ENCODE measurements around the gene FBXO42.
A peak's percentile ranks its signal among the peaks of the same experiment; 100 is the strongest.
"Not testable (repeated sequence)": the region's sequence is repeated elsewhere in the genome, so short reads cannot be mapped to it uniquely, and the experiment has no call there.

FBXO42 gene

DNA sequence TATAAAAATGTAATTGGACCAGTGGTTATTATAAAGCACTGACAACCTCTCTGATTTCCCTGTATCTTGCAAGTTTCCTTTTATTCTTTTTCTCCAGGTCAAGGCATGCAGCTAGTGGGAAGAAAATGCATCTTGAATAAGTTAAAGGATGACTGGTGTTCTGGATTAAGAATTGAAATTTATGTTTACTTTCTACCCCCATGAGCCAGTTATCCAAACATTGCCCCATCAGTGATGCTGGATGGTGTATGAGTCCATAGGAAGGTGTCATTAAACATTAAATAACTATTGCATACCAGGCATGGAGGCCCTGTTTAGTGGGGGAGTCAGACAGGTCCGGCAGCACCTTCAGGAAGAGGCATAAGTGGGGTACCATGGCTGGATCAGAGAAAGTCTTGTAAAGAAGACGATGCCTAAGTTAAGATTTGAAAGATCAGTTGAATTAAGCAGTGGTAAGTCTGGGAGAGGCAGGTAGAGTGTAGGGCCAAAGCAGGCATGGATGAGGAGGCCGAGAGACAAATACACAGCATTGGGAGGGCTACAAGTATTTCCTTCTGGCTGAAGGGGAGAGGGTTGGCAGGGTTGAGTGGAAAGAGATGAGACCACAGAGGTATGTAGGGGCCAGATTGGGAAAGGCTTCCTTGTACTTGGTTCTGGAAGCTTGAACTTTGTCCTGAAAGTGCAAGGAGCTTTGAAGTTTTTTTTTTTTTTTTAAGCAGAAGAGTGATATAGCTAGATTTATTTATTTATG is 20.4 kb upstream of the FBXO42 start:
- no peak for DNase-seq (ENCODE audit: low spot score)

- DNase-seq (ENCODE audit: low spot score): no peak
Observed at GRCh38 chr1:16371725-16372124, 19.4 kb upstream of the FBXO42 start.

- no peak for DNase-seq (ENCODE audit: low spot score)
Observed at GRCh38 chr1:16369821-16370220, 17.5 kb upstream of the FBXO42 start.

DNA sequence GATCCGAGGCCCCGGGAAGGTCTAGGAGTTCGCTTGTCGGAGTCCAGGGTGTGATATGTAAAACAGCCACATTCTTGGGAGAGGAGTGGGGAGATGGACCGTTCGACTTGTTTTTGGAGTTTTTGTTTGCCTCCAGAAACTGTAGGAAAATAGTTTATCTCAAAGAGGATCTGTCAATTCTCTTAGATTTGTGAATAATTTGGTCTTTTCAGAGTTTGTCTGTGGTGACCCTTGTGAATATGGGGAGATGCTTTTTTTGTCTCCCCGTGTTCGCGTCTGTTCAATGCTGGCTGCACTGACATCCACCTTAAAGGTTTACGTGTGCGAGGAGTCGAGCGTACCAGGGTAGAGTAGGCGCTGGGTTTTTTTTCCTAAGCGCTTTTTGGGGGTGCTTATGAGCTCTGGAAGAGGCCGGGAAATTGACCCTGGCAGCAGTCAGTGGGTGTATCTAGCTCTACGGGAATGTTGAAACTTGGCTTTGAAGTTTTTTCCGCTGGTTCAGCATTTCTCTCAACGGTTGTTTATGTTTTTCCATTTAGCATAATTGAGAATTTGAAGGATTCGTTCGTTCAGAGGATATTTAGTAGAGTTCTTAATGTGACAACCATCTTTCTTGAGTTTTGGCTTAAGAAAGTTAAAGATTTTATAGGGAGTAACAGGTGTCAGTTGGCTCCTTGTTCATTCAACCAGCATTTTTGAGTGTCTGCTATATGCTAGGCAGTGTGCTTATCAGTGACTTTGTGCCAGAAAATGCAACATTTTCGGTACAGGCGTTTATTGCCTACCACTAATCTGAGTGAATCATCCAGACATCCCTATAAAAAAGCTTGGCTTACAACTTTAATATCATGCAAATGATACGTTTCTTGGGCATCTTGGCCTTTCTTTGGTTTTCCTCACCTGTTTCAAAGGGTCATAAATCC is 15.9 kb upstream of the FBXO42 start:
- DNase-seq (ENCODE audit: low spot score): no peak

DNA sequence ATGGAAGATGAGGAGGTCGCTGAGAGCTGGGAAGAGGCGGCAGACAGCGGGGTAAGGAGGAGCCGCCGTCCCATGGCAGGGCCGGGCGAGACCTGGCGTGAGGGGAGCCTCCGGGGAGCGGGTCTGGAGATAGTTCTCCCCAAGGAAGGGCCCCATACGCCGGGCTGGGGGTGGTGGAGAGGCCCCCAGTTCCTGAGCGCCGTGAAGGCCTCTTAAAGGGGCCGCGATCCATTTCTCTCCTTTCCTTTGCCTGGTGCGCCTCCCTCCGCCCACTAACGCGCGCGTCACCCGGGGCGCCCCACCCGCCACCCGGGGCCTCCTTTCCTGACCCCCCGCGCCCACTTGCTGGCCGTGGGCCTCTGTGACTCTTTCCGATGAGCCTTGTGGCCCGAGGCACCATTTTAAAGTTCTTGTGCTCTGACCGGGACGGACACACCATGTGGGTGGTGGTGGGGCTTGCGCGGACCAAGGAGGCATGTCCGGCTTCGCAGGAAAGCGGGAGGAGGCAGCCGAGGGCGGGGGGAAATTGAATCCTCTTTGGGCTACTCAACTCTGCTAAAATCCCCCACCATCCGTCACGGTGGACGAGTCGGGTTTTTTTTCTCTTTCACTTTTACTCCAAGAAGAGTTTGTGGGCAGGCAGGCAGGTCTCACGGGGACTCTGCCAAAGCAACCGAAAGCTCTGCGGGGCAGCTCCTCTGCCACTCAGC is 15.1 kb upstream of the FBXO42 start:
- DNase-seq (ENCODE audit: low spot score): no peak

DNA sequence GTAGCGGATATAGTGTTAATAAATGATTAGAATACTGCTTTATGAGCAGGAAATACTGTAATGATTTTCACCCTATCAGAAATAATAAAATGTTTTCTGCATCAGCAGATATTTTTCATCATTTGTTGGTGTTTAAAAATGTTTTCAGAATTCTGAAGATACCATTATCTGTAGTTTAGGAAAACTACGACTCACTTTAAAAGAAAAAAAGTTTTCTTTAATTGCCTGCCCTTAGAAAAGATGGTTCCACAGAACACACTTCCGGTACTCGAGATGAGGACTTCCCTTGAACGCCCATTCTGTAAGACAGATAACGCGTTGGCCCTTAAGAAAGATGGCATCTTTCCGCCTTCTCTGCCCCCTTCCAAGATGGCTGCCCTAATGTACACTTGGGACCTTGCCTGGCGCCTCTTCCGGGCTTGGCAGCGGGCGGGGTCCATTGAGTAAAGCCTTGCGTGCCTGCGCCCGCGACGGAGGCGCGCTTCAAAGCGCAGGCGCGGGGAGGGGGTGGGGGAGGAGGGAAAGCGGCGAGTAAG is 14.5 kb upstream of the FBXO42 start, which contains the start of gene SZRD1:
Gene SZRD1 (plus strand): TSS at position 521 of the 536 bp plus-strand sequence. CDS start 16 bp downstream, outside the sequence.
- peak; percentile 90 for DNase-seq (ENCODE audit: low spot score)

DNA sequence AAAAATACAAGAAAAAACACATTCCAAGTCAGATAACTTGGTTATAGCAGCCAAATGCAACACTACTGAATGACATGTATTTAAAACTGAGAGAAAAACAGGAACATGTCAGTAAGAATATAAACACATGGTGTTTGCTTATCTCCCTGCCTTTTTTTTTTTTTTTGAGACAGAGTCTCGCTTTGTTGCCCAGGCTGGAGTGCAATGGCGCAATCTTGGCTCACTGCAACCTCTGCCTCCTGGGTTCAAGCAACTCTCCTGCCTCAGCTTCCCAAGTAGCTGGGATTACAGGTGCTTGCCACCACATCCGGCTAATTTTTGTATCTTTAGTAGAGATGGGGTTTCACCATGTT is 12.8 kb upstream of the FBXO42 start:
- not testable (repeated sequence) for DNase-seq (ENCODE audit: low spot score)

DNA sequence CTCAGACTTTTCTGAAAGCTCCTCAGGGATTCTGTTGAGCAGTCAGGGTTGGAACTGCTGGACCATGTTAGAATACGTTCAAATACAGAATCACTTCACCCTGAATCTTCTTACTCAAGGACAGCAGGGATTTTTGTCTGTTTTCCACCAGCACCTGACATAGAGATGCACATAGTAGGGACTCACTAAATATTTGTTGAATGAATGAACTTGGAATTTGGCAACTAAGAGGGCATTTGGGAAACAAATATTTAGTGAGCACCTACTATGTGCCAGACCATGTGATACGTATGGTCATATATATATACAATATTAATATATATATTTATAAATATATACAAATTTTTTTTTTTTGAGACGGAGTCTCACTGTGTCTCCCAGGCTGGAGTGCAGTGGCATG is 4.6 kb upstream of the FBXO42 start:
- DNase-seq (ENCODE audit: low spot score): no peak

GRCh38 chr1:16354619-16355018 is 2.3 kb upstream of the FBXO42 start:
- no peak for DNase-seq (ENCODE audit: low spot score)

DNA sequence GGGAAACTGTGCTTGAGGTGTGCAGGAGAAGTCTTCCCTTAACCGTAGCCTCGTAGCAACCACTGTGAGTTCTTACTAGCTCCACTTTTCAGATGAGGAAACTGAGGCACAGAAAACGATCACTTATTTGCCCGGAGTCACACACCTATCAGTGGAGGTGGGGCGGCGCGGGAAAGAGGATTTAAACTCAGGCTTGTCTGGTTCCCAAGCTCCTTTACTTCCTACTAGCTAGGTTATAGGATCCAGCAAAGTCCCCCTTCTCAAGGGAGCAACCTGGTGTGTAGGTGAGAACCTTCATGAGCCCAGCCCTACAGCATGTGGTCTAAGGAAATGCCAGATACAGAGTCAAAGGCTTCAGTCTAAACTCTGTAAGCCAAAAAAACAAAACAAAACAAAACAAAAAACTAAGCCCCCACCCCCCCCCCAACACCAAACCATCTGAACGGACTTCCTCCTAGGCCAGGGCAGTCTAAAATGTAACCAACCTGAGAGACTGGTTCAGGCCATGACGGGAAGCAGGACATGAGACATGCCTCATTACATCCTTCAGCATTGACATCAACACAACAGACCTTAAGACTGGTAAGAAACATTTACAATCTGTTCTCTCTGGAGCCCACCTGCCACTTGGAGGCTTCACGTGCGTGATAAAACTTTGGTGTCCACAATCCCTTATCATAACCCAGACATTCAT is 709 bp upstream of the FBXO42 start:
- no peak for DNase-seq (ENCODE audit: low spot score)

DNA sequence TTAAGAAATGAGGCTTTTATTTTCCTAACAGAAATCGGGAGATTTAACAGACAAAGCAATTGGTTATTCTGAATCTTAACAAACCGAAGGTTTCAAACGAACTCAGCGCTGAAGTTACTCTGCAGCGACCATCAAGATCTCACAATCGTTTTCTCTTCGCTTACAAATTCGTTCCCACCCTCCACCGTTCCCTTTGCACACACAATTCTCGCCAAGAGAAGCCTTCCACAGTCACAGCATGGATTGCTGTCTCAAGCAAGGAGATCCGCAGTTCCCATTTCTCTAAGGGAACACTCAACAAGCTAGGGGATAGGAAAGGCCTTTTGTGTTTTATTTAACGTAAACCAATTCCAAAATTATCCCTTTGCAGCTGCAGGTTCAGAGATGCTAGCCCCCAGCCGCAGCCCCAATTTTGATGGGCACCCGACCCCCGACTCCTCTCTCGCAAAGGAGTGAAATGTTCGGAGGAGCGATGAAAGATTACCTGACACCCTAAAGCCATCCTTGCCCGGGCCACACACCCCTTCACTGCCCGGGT is 755 bp downstream of the FBXO42 start:
- DNase-seq (ENCODE audit: low spot score): no peak

- DNase-seq (ENCODE audit: low spot score): no peak
Observed at GRCh38 chr1:16349847-16350406, 2.4 kb downstream of the FBXO42 start.

DNA sequence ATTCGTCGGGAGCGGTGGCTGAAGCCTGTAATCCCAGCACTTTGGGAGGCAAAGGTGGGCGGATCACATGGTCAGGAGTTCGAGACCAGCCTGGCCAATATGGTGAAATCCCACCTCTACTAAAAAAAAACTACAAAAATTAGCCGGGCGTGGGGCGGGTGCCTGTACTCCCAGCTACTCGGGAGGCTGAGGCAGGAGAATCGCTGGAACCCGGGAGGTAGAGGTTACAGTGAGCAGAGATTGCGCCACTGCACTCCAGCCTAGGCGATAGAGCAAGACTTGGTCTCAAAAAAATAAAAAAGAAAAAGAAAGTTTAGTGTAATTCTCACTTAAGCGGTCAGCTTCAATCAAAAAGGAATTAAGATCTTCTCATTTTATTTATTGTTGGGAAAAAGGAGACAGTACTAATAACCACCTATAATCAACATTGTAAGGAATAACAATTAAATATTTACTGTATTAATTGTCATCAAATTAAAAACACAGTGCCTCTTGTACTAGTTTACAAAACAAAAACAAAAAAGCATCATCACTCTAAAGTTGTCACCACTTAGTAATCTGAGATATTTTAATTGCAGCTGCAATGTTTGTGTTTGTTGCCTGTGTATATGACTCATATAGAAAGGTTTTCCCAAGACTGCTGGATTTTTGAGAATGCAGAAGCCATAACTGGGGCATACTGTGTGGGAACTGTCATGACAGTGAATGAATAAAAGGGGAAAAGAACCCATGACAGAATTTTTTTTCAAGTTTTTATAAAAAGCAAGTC is 3.7 kb downstream of the FBXO42 start:
- DNase-seq (ENCODE audit: low spot score): peak; percentile 40

- DNase-seq (ENCODE audit: low spot score): not testable (repeated sequence)
Observed at GRCh38 chr1:16343276-16343675, 9.0 kb downstream of the FBXO42 start.

DNA sequence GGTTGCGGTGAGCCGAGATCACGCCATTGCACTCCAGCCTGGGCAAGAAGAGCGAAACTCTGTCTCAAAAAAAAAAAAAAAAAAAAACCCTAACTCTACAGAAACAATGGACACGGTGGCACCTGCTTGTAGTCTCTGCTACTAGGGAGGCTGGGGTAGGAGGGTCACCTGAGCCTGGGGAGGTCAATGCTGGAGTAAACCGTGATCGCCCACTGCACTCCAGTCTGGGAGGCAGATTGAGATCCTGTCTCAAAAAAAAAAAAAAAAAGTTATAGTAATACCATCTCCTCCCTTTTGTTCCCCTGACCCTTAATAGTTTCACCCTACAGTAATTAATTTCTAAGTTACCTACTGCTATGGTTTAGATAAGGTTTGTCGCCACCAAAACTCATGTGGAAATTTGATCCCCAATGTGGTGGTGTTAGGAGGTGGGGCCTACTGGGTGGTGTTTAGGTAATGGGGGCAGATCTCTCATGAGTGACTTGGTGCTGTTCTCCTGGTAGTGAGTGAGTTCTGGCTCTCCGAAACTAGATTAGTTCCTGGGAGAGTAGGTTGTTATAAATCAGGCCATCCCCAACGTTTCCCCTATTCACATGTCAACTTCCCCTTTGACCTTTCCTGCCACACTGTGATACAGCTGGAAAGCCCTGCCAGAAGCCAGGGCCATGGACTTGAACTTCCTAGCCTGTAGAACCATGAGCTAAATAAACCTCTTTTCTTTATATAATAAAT is 9.8 kb downstream of the FBXO42 start:
- DNase-seq (ENCODE audit: low spot score): no peak

GRCh38 chr1:16340673-16341072 is 11.6 kb downstream of the FBXO42 start:
- no peak for DNase-seq (ENCODE audit: low spot score)

GRCh38 chr1:16338961-16339360 is 13.3 kb downstream of the FBXO42 start:
- no peak for DNase-seq (ENCODE audit: low spot score)

DNA sequence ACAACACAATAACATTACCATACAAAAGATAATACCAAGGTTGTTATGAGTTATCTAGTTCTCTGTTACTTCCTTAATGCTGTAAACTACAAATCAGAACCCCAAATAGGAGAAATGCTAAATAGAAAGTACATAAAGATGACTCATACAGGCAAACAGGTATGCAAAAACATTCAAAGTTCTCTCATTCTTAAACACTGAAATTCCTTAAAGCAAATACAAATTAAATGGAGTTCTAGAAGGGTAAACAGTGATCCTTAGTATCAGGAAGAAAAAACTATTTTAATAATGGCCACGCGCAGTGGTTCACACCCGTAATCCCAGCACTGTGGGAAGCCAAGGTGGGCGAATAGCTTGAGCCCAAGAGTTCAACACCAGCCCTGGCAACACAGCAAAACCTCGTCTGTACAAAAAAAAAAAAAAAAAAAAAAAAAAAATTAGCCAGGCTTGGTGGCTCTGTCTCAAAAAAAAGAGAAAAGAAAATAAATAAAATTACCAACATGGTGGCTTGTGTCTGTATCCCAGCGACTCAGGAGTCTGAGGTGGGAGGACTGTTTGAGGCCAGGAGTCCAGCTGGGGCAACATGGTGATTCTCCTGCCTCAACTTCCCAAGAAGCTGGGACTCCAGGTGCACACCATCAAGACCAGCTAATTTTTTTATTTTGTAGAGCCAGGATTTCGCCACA is 17.5 kb downstream of the FBXO42 start:
- DNase-seq (ENCODE audit: low spot score): no peak

GRCh38 chr1:16326833-16327404 is 25.4 kb downstream of the FBXO42 start:
- no peak for DNase-seq (ENCODE audit: low spot score)
